Ramos (cell line): ENCODE measurements around the gene JAGN1.
"Not testable (repeated sequence)": the region's sequence is repeated elsewhere in the genome, so short reads cannot be mapped to it uniquely, and the experiment has no call there.

Source experiments
- in situ Hi-C: fragments of 300-500 bp; cut with MboI; formaldehyde crosslinking; loops from one replicate; pipeline ENCODE4 v1.14.3; 2022; ENCODE audit warnings: low sequenced_read_pairs; ENCODE audit not compliant: unreplicated experiment

Gene JAGN1

DNA sequence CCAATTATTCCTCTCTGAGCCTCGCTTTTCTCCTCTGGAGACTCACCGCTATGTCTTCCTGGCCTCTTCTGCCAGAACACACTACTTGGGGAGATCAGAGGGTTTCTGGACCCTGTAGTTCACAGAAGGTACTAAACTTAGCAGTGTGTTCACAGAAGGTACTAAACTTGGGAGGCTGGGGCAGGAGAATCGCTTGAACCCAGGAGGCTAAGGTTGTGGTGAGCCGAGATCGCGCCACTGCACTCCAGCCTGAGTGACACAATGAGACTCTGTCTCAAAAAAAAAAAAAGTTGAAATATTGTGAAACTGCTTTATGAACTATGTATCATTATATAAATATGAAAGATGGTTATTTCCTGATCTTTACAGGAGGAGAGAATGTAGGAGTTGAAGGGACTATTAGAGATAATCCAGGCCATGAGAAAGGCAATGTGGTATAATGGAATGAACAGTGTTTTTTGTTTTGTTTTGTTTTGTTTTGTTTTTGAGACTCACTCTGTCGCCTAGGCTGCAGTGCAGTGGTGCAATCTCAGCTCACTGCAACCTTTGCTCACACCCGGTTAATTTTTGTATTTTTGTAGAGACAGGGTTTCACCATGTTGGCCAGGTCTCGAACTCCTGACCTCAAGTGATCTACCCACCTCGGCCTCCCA, 6.5 kb downstream of the JAGN1 start:
- in situ Hi-C loops, result not testable (repeated sequence)

DNA sequence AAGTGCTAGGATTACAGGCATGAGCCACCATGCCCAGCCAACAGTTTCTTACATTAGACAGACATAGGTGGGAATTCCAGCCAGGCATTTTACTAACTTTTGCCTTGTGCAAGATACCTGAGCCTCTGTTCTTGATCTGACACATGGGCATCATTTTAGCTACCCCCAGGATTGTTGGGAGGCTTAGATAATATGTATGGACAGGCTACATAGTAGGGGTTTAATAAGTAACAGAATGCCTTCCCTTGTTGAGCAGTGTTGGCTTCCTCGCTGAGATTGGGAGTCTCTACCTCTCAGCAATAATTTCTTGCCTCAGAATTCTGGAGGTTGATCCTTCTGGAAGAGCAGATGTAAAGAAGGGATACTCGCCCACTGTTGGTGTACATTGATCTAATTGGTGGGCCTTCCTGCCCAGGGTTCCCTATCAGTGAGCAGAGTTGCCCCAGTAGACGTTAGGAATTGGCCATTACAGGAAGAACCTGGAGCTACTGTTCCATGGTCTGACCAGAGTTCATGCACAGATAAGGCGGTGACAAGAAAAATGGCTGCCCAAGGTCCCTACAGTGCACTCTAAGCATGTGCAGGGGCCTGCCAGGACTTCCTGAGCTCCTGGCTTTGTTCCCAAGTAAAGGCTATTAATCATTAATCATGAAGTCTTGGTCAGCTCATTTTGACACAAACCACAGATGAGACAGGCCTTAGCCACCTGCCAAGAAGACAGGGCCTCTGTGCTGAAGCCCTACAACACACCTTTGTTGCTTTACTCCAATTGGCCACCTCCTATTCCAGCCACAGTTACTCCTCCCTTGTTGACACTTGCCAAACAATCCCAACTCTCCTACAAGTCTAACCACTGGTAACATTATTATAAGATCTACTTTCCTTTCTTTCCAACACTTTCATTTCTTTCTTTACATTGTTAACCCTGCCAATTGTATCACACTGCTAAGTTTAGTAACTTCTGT, 7.3 kb downstream of the JAGN1 start:
- in situ Hi-C loops, result no loop called here

DNA sequence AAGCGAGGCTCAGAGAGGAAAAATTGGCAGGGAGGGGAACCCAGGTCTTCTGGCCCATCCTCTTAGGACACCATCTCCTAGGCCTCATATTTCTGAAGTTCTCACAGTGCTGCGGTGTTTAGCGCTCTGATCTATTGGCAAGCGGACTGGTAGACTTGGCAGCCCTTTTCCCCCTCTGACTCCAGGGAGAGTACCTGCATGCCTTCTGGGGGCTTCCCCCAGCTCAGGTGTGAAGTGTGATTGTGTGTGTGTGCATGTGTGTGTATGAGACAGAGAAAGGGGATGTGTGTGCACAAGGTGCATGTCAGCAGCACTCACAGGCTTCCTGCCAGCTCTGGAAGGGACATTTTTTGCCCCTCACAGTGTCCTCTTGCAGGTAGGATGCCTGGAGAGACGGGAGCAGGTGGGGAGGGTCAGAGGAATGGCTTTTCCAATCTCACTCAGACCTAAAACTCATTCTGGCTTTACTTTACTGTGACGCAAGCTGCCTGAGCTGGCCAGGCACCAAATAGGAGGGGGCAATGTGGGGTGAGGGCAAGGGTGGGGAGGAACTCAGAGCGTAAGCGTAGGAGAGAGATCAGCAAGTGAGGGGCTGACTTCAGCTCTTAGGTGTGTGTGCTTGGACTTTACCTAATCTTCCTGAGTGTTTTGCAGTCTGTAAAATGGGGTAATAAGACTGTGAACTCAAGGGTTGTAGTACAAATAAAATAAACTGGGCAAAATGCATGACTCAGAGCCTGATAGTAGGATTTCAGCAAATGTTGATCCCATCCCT, 8.2 kb downstream of the JAGN1 start:
- in situ Hi-C loops, result no loop called here

DNA sequence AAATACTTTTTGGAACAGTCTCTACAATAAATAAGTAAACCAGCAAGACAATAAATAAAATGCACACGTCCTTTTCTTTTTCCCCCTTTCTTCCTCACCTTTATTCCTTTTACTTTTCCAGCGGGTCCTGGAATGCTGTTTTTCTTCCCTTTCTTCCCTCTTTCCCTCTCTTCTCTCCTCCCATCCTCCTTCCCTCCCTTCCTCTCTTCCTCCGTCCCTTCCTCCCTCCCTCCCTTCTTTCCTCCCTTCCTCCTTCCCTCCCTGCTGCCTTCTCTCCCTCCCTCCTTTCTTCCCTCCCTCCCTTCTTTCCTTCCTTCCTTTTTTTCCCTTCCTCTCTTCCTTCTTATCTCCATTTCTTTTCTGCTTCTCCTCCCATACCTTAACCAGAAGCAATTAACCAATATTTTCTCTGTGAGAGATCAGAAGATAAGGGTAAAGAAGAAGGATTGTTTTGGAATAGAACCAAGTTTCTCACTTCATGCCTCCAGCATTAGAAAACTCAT, 8.9 kb downstream of the JAGN1 start:
- in situ Hi-C loops, result no loop called here

DNA sequence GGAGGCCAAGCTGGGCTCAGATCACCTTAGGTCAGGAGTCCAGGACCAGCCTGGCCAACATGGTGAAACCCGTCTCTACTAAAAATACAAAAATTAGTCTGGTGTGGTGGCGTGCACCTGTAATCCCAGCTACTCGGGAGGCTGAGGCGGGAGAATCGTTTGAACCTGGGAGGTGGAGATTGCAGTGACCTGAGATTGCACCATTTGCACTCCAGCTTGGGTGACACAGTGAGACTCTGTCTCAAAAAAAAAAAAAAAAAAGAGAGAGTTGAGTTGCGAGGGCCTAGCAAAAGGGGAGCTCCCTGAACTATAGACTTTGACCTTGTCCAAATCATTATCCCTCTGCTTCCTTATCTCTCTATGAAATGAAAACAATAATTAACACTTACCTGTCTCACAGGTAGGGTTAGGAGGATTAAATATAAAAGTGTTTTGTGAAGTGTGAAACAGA, 10.6 kb downstream of the JAGN1 start:
- in situ Hi-C loops, result not testable (repeated sequence)

DNA sequence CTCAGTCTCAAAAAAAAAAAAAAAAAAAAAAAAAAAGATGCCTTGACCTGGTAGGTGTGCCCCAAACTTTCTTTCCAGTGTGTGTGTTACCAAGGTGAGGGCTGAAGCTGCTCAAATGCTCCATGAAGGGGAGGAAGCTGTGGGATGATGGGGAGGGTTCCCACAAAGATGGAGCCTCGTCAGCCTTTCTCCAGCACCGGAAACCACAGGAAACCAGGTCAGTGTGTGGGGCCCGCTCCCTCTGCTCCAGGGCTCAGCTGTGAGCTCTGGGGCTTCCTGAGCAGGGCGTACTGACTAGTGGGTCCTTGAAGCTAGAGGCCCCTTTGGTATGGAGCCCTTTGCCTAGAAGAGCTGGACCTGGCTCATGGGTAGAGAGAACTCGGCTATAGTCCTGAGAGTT, 11.6 kb downstream of the JAGN1 start:
- in situ Hi-C loops, result no loop called here

DNA sequence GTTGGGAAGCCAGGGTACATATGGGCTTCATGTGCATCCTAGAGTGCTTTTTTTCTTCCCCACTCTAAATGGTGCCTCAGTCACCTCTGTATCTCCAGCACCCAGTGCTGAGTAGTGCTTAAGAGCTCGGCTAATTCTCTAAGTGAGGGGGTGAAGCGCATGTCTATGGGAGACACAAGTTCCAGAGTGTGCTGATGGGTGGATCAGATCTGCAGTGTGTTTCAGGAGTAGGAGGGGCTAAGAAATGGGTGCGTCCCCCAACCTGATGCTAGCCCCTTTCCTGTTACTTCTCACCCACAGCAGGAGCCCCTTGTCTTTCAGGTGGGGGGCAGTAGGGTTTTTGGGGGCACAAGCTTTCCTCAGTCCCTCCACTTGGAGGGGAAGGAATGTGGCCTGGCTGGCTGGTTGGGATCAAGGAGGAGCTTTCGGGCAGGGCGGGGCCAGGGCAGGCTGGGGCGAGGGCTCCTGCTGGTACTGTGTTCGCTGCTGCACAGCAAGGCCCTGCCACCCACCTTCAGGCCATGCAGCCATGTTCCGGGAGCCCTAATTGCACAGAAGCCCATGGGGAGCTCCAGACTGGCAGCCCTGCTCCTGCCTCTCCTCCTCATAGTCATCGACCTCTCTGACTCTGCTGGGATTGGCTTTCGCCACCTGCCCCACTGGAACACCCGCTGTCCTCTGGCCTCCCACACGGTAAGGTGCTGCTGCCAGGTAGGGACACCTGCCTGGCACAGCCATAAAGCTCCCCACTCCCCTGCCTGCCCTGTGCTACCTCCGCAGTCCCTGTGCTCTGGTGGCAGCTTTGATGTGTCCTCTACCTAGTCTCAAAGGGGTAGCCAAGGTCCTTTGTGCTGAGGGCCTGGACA, 12.2 kb downstream of the JAGN1 start, which contains the start of gene IL17RE:
Gene IL17RE (plus strand): TSS at position 477 of the 866 bp plus-strand sequence. CDS start 85 bp downstream, at position 562.
- in situ Hi-C loops, result no loop called here

DNA sequence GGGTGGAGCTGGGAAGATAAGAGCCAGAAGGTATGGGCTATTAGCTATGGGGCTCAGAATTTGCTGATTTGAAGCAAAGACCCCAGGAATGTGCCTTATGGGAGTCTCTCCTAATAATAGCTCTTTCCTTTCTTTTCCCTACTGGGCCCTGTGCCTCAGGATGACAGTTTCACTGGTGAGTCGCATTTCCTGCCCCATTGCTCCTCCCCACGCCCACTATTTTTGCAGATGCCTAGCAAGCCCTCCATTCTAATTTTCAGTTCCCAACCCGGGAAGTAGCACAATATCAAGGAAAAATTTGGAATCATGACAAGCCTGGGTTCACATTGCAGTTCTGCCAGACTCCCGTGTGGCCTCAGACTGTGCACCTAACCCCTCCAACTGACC, 12.8 kb downstream of the JAGN1 start:
- in situ Hi-C loops, result no loop called here

DNA sequence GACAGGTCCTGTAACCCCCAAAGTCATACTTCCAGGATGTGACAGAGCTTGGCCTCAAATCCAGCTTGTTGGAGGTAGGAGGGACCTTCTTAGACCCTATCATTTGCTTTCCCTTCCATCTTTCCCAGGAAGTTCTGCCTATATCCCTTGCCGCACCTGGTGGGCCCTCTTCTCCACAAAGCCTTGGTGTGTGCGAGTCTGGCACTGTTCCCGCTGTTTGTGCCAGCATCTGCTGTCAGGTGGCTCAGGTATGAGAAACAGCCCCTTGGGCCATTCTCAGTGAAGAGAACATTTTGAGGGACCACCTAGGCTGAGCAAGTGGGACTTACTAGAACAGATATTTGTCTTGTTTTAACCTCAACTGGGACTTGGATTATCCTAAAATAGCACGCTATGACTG, 13.5 kb downstream of the JAGN1 start:
- in situ Hi-C loops, result no loop called here

DNA sequence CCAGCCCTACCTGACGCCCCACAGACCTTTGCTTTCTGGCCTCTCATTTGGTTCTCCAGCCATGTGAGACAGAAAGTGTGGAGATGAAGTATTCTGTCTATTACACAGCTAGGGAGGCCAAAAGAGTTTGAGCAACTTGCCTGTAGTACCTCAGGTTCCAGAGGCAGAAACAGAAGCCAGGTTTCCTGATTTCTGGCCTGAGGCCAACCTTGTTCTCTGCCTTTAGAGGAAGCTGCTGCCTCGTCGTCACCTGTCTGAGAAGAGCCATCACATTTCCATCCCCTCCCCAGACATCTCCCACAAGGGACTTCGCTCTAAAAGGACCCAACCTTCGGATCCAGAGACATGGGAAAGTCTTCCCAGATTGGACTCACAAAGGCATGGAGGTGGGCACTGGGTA, 16.1 kb downstream of the JAGN1 start:
- in situ Hi-C loops, result no loop called here

DNA sequence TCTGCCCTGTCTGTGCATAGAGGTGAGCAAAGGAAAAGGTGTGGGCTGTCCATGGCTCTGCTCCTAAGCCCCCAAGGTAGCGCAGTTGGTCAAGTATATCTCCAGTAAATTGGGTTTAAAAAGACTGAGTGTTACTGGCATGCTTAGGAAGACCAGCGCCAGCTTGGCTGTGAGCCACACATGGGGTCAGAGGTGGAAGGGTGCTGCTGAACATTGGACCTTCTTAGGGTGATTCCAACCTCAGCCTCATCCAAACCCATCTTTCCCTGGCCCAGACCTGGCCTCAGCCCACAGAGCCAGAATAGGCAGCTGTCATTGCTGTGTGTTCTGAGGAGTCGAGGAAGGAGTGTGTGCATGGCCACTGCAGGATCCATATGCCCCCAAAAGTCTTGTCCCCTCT, 17.9 kb downstream of the JAGN1 start:
- in situ Hi-C loops, result no loop called here

DNA sequence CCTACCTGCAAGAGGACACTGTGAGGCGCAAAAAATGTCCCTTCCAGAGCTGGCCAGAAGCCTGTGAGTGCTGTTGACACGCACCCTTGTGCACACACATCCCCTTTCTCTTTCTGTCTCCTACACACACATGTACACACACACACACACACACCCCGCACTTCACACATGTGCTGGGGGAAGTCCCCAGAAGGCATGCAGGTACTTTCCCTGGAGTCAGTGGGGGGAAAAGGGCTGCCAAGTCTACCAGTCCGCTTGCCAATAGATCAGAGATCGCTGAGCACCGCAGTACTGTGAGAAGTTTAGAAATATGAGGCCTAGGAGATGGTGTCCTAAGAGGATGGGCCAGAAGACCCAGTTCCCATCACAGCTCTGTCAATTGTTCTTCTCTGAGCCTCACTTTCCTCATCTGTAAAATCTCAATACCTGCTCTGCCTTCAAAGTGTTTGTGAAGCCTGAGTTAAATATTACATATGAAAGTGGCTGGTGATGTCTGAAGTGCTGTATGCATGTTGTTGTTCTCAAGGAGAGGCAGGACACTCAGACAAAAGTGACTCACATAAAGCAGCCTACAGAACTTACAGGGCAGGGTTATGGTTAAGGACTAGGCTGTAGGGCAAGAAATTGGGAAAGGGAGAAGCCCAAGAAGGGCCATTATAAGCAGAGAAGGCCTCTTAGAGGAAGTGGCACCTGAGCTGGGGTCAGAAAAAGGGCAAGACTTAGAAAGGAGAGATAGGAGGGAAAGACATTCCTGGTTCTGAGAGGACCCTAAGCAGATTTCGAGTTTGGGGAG, 19.0 kb downstream of the JAGN1 start:
- in situ Hi-C loops, result no loop called here

DNA sequence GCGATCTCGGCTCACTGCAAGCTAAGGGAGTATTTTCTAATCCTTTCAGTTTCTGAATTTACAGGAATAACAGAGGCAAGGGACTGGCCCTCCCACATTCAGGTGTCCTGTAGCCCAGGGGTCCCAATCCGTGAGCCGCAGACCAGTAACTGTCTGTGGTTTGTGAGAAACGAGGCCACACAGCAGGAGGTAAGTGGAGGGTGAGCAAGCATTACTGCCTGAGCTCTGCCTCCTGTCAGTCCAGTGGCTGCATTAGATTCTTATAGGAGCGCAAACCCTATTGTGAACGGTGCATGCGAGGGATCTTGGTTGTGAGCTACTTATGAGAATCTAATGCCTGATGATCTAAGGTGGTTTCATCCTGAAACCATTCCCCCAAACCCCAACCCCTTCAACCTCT, 21.5 kb downstream of the JAGN1 start:
- in situ Hi-C loops, result no loop called here

DNA sequence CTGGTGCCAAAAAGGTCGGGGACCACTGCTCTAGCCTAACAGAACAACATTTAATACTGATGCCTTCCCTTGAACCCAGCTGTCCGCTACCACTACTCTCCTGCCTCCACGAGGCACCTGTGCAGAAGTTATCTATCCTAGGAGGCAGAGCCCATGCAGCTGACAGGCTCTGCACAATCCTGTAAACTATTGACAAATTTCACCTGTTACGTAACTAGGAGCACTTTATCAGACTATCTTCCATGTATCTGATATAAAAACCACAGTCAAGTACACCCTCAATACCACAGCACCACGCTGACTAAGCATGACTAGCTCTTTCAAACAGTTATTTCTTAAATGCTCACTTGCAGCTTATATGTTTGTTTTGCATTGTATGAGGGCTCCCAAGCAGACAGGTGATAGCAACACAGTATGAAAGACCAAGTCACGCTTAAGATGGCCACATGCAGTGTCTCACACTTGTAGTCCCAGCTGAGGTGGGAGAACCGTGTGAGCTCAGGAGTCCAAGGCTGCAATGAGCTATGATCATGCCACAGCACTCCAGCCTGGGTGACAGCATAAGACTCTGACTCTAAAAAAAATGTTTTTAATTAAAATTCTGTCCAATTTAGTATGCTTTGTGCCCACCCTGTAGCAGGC, 22.0 kb downstream of the JAGN1 start:
- in situ Hi-C loops, result no loop called here

DNA sequence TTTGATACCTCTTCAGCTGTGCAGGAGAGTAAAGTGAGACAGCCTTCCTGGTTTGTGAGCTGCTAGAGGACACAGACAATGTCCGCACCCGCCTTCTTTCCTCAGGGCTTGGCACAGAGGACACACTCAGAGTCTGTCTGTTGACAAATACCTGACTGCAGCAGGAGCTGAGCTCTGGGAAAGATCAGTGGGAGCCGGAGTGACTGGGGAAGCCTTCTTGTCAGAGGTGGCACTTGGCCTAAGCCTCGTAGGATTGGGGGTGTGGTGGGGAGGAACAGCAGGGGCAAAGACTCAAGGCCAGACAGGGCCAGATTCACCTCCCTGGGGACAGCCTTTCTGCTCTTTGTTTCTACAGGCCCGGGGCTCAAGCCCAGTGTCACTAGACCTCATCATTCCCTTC, 23.2 kb downstream of the JAGN1 start:
- in situ Hi-C loops, result no loop called here

DNA sequence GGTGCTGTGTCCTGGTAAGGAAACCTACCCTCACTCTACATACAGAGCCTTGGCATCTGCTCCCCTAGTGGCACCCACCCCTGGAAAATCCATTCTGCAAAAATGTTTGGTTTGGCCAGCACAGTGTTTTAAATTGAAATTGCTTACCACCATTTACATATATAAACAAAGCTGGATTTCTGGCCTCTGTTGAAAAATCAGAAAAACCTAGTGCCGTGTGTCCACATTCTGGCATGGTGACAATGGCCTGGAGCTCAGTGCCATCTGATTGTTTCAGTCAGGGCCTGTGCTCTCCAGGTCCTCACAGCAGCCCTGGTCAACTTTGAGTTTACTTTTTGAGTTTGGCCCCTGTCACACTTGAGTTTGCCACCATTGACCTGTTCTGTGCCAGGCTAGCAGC, 23.6 kb downstream of the JAGN1 start:
- in situ Hi-C loops, result no loop called here

DNA sequence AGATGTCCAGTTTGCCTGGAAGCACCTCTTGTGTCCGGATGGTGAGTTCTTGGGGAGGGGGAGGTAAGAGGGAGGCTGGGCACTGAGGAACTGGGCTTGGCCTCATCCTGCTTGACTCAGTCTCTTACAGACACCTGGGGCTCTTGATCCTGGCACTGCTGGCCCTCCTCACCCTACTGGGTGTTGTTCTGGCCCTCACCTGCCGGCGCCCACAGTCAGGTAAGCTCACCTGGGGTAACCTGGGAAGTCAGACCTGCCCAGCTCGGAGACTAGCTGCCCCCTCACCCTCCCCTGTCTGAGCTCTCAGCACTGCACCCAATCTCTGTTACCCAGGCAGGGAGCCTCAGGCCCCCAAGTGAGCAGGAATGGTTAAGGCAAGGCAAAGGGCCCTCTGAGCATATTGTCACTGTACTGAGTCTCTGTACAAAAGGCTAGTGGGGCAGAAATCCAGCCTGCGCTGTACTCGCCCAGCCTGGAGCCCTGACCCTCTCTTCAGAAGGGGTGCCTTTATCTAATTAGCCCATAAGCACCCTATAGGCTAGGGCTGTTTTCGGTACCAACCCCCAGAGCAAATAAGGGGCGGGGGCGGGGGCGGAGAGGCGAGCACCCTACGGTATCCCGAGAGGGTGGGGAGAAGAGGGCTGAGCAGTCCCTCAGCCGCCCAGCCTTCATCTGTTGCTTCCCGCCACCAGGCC, 24.3 kb downstream of the JAGN1 start:
- in situ Hi-C loops, result no loop called here
